IMR-90 (cell line): ENCODE results near the gene CDC37L1. TPM values are rescaled to one million over a fixed set of nuclear protein-coding genes. Genes with fewer than 3 reads are reported as not detected.

Experiments used
- ATAC-seq: fragments of 200-7000 bp; cut with Tn5 transposase; 2 replicates; pipeline ENCODE4 v1.9.1; 2020; ENCODE audit warnings: low read depth, mild to moderate bottlenecking, moderate library complexity
- BruUV-seq: library from RNA; stranded (reverse); fragments of 400-500 nt; replicated peaks from 2 replicates; lab custom pipeline; 2021; lab: Mats Ljungman, UMichigan
- CTCF ChIA-PET: fragments of 300-600 bp; formaldehyde crosslinking; extraction: SDS; loops from one replicate; lab custom pipeline; 2021; ENCODE audit warnings: antibody characterized with exemption; lab: Yijun Ruan, JAX
- POLR2A ChIA-PET: fragments of 300-600 bp; sonication (Branson Sonifier 250); formaldehyde crosslinking; loops from one replicate; lab custom pipeline; 2022; ENCODE audit warnings: antibody characterized with exemption; ENCODE audit not compliant: unreplicated experiment; lab: Charles Lee
- DNase-seq: peaks from one replicate; pipeline ENCODE4 v3.0.0; 2013
- H2AFZ ChIP-seq: replicated peaks from 2 replicates; pipeline ENCODE3; 2013; ENCODE audit warnings: low read length, mild to moderate bottlenecking; ENCODE audit not compliant: poor library complexity
- H2AK5ac ChIP-seq: 2 replicates; pipeline ENCODE4 v1.6.1; 2013; ENCODE audit warnings: low read depth, low read length, inconsistent platforms
- H2AK9ac ChIP-seq: replicated peaks from 2 replicates; pipeline ENCODE3; 2013; ENCODE audit warnings: mild to moderate bottlenecking, low read depth, low read length, moderate library complexity; ENCODE audit not compliant: poor library complexity
- H2BK120ac ChIP-seq: 2 replicates; pipeline ENCODE4 v1.6.1; 2013; ENCODE audit warnings: low read depth, low read length, inconsistent platforms
- H2BK15ac ChIP-seq: 3 replicates; pipeline ENCODE4 v1.6.1; 2013; ENCODE audit warnings: low read depth, low read length, inconsistent platforms
- H2BK20ac ChIP-seq: 2 replicates; pipeline ENCODE4 v1.6.1; 2013; ENCODE audit warnings: low read depth, mild to moderate bottlenecking, inconsistent platforms, low read length, moderate library complexity
- H2BK5ac ChIP-seq: 2 replicates; pipeline ENCODE4 v1.6.1; 2013; ENCODE audit warnings: mild to moderate bottlenecking, low read depth, low read length, inconsistent platforms; ENCODE audit not compliant: poor library complexity, severe bottlenecking
- H3K14ac ChIP-seq: replicated peaks from 2 replicates; pipeline ENCODE4 v1.6.1; 2013; ENCODE audit warnings: low read depth, low read length, inconsistent platforms
- H3K18ac ChIP-seq: 2 replicates; pipeline ENCODE4 v1.6.1; 2013; ENCODE audit warnings: low read depth, low read length, control low read depth
- H3K23ac ChIP-seq: 2 replicates; pipeline ENCODE4 v1.6.1; 2013; ENCODE audit warnings: low read depth, low read length, inconsistent platforms
- H3K27ac ChIP-seq: 2 replicates; pipeline ENCODE4 v1.5.1; 2013; ENCODE audit warnings: mild to moderate bottlenecking, control low read depth, low read length; ENCODE audit not compliant: insufficient read depth
- H3K27me3 ChIP-seq: 2 replicates; pipeline ENCODE4 v1.6.1; 2013; ENCODE audit warnings: low read length; ENCODE audit not compliant: control insufficient read depth, insufficient read depth
- H3K36me3 ChIP-seq: 2 replicates; pipeline ENCODE4 v1.6.1; 2013; ENCODE audit warnings: low read length, mixed read lengths; ENCODE audit not compliant: control insufficient read depth, insufficient read depth
- H3K4ac ChIP-seq: 2 replicates; pipeline ENCODE4 v1.6.1; 2013; ENCODE audit warnings: low read depth, low read length, inconsistent platforms
- H3K4me1 ChIP-seq: 2 replicates; pipeline ENCODE4 v1.6.1; 2013; ENCODE audit warnings: low read length, mixed read lengths; ENCODE audit not compliant: control insufficient read depth, insufficient read depth
- H3K4me2 ChIP-seq: 2 replicates; pipeline ENCODE4 v1.6.1; 2013; ENCODE audit warnings: low read depth, mild to moderate bottlenecking, control low read depth, low read length, moderate library complexity
- H3K4me3 ChIP-seq: 2 replicates; pipeline ENCODE4 v1.5.1; 2013; ENCODE audit warnings: low read depth, mild to moderate bottlenecking, control low read depth, low read length, moderate library complexity; ENCODE audit not compliant: insufficient read depth
- H3K56ac ChIP-seq: 2 replicates; pipeline ENCODE4 v1.6.1; 2013; ENCODE audit warnings: low read length, inconsistent platforms; ENCODE audit not compliant: insufficient read depth; ENCODE audit errors: extremely low read depth
- H3K79me1 ChIP-seq, 2 experiments: 2 replicates each; pipeline ENCODE4 v1.6.1; 2013; ENCODE audit warnings: low read length in 2 of 2, inconsistent platforms in 1 of 2, low read depth in 1 of 2
- H3K9ac ChIP-seq: 2 replicates; pipeline ENCODE4 v1.6.1; 2013; ENCODE audit warnings: low read depth, low read length, control low read depth
- H3K9me1 ChIP-seq: 2 replicates; pipeline ENCODE4 v1.6.1; 2013; ENCODE audit warnings: low read length, inconsistent platforms; ENCODE audit not compliant: insufficient read depth
- H3K9me3 ChIP-seq: 2 replicates; pipeline ENCODE4 v1.6.1; 2013; ENCODE audit warnings: low read length; ENCODE audit not compliant: control insufficient read depth, insufficient read depth
- H4K20me1 ChIP-seq: 2 replicates; pipeline ENCODE4 v1.6.1; 2013; ENCODE audit warnings: low read length, inconsistent platforms; ENCODE audit not compliant: insufficient read depth
- H4K5ac ChIP-seq: 2 replicates; pipeline ENCODE4 v1.6.1; 2013; ENCODE audit warnings: mild to moderate bottlenecking, low read depth, low read length, control low read depth
- H4K8ac ChIP-seq, 2 experiments: 2 replicates each; pipeline ENCODE4 v1.6.1; 2013; ENCODE audit warnings: low read depth in 2 of 2, low read length in 2 of 2, control low read depth in 1 of 2, inconsistent platforms in 1 of 2
- H4K91ac ChIP-seq: 2 replicates; pipeline ENCODE4 v1.6.1; 2013; ENCODE audit warnings: low read depth, low read length, inconsistent platforms; ENCODE audit not compliant: insufficient read depth
- RAD21 ChIP-seq: IDR thresholded peaks from 2 replicates; pipeline ENCODE4 v1.6.1; 2012; ENCODE audit warnings: low read length, improper control_type of control experiment
- WGBS, 2 experiments: methylation state at CpG; one replicate each; pipeline versions ENCODE4 v1.1.5 to v1.1.7; 2013; ENCODE audit warnings: missing lambda C conversion rate in 2 of 2; ENCODE audit not compliant: insufficient read length in 1 of 2; ENCODE audit errors: extremely low coverage in 2 of 2; 5-methylcytosine and 5-hydroxymethylcytosine counted together
- dilution Hi-C: fragments of 300-500 bp; cut with HindIII; formaldehyde crosslinking; loops from one replicate; pipeline ENCODE4 v1.14.3; 2018; ENCODE audit warnings: low sequenced_read_pairs; ENCODE audit not compliant: unreplicated experiment
- in situ Hi-C: fragments of 300-500 bp; cut with MboI; formaldehyde crosslinking; loops from 3 replicates; pipeline ENCODE4 v1.14.3; 2019; ENCODE audit warnings: low sequenced_read_pairs, inconsistent platforms, mixed read lengths
- intact Hi-C: fragments of 100-400 bp; cut with micrococcal nuclease; formaldehyde crosslinking; loops from 2 replicates; pipeline ENCODE4 v1.10.0; 2022
- polyA plus RNA-seq, 3 experiments: library from polyadenylated mRNA; depleted of rRNA; stranded (reverse); fragments of >200 nt; gene quantifications; 2 replicates each; pipeline ENCODE4 v1.2.3, GENCODE V29; 2012; ENCODE audit warnings: low replicate concordance in 1 of 3
- total RNA-seq: library from RNA; depleted of rRNA; stranded (reverse); fragments of >200 nt; gene quantifications from 2 replicates; pipeline ENCODE4 v1.2.3, GENCODE V29; 2012

CDC37L1 gene
- total and polyA plus RNA-seq, 2 of the 4 experiments (the other 2 are of a cell fraction): 6.6 to 7.3 TPM

DNA sequence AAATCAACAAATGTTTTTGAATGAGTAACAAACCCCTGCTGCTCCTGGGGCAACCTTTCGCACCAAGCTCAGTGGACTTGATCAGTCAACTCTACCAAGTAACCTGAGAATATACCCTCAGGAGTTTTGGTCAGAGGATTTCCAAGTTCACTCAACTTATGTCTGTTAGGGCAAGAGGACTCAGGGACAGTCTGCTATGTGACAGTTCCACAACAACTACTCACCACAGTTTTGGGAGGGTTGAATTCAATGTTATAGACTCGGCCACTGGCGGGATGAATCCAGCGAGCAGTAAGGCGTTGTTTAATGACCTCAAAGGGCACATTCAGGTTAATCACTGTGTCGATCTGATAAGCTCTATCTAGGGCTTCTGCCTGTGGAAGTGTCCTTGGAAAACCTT, 39.5 kb downstream of the CDC37L1 start:
- H3K9me1 ChIP-seq: no peaks in the 10 kb centered on the region; the same call in 1 of the 2 replicates
- ATAC-seq (no peak), DNase-seq (no peak)
- H3K18ac ChIP-seq: no peak overlapping the region
- H2BK15ac ChIP-seq: no peak overlapping the region
- H3K23ac ChIP-seq: no peak overlapping the region
- H3K79me1 ChIP-seq: peaks cover 0 to 6% of the 10 kb centered on the region in 2 experiments; a peak in 3 of 4 replicates
- no peak overlapping the region for H2BK5ac ChIP-seq
- ChIA-PET CTCF (no interaction called here), POLR2A (no interaction called here)
- H2AK5ac ChIP-seq: no peak overlapping the region
- no peak overlapping the region for H4K91ac ChIP-seq
- no peak overlapping the region for H2AK9ac ChIP-seq
- intact Hi-C loops: no loop called here
- in situ Hi-C loops: no loop called here
- dilution Hi-C loops: no loop called here
- no peak overlapping the region for H4K5ac ChIP-seq
- H2BK20ac ChIP-seq: no peak overlapping the region
- no peak overlapping the region for H2AFZ ChIP-seq
- no peak overlapping the region for H3K14ac ChIP-seq
- BruUV-seq: no TSS peak
- WGBS, 2 experiments: 63% methylated on average over 3 of the region's 6 CpGs; no CpG with 5 or more reads in 1 of the 2 experiments
- no peak overlapping the region for H3K4me3 ChIP-seq
- H3K27me3 ChIP-seq: no peaks in the 10 kb centered on the region
- peaks cover 35% of the 10 kb centered on the region for H3K36me3 ChIP-seq
- H3K9me3 ChIP-seq: no peaks in the 10 kb centered on the region
- no peak overlapping the region for H3K56ac ChIP-seq
- H4K20me1 ChIP-seq: no peaks in the 10 kb centered on the region; the same call in 1 of the 2 replicates
- H3K4ac ChIP-seq: no peak overlapping the region
- H3K4me1 ChIP-seq: no peaks in the 10 kb centered on the region
- no peak overlapping the region for H3K4me2 ChIP-seq
- H3K27ac ChIP-seq: no peak overlapping the region
- no peak overlapping the region for H3K9ac ChIP-seq
- H2BK120ac ChIP-seq: no peak overlapping the region
- no peak overlapping the region for H4K8ac ChIP-seq
- TF ChIP-seq RAD21: no peak
